ENCODE measurements around the gene C1orf53. TPM values are rescaled to one million over a fixed set of nuclear protein-coding genes. Genes with fewer than 3 reads are reported as not detected.

C1orf53 gene
- 8.5 and 10.1 TPM in 2 replicates for total RNA-seq (2016; rRNA removed; fragmentation: Illumina TruSeq; extraction: Trizol)
- 28.8 and 32.5 TPM in 2 replicates for total RNA-seq (2016; cell fraction: cytosol; rRNA removed; fragmentation: Illumina TruSeq; extraction: Trizol; ENCODE audit: low read depth)
- 9.8 and 11.1 TPM in 2 replicates for total RNA-seq (2016; cell fraction: insoluble cytoplasmic fraction; rRNA removed; fragmentation: Illumina TruSeq; extraction: Trizol)
- total RNA-seq (2016; cell fraction: membrane; rRNA removed; fragmentation: Illumina TruSeq; extraction: Trizol): 16.0 and 23.8 TPM in 2 replicates
- 2.7 and 4.2 TPM in 2 replicates for total RNA-seq (2016; cell fraction: nucleus; rRNA removed; fragmentation: Illumina TruSeq; extraction: Trizol)
- polyA plus RNA-seq (2011; rRNA removed): 4.7 and 5.8 TPM in 2 replicates
- polyA plus RNA-seq (2011; cell fraction: cytosol; rRNA removed): 3.7 and 6.1 TPM in 2 replicates
- 2.3 and 3.2 TPM in 2 replicates for polyA plus RNA-seq (2011; cell fraction: nucleus; rRNA removed)
- 1.9 and 5.4 TPM in 2 replicates for polyA plus RNA-seq (2012)
- 38.1 and 46.8 TPM in 2 replicates for polyA plus RNA-seq (2016; cell fraction: cytosol; fragmentation: Illumina TruSeq; extraction: Trizol; ENCODE audit: low read depth)
- 9.2 and 12.3 TPM in 2 replicates for polyA plus RNA-seq (2016; cell fraction: insoluble cytoplasmic fraction; fragmentation: Illumina TruSeq; extraction: Trizol; ENCODE audit: low read depth)
- polyA plus RNA-seq (2016; cell fraction: membrane; fragmentation: Illumina TruSeq; extraction: Trizol; ENCODE audit: low read depth): 19.3 and 20.6 TPM in 2 replicates
- polyA plus RNA-seq (2016; cell fraction: nucleus; fragmentation: Illumina TruSeq; extraction: Trizol; ENCODE audit: insufficient read depth, low read depth): 5.6 and 7.0 TPM in 2 replicates
- 2.6 TPM in 1 of 2 replicates, not detected in the other for polyA minus RNA-seq (2011; rRNA and poly(A)+ RNA removed; ENCODE audit: low replicate concordance)
- 1.6 and 2.0 TPM in 2 replicates for polyA minus RNA-seq (2011; cell fraction: cytosol; rRNA and poly(A)+ RNA removed)
- polyA minus RNA-seq (2011; cell fraction: nucleus; rRNA and poly(A)+ RNA removed): 1.2 TPM in 2 replicates
- percentile 61 among the genes with signal in this experiment for Bru-seq, nascent RNA
- BruChase-seq, experiment 1, labeled RNA remaining after a 6-hour chase: percentile 50 among the genes with signal in this experiment
- percentile 47 among the genes with signal in this experiment for BruChase-seq, experiment 2, labeled RNA remaining after a 2-hour chase
- long read RNA-seq, experiment 1, transcript C1orf53-201 (3 exons, 588 nt): major isoform, 20 of 20 reads
- long read RNA-seq, experiment 1, partial matches to known transcripts: 0 of 20 reads
- long read RNA-seq, experiment 1, other reads (novel, unspliced or antisense): 0 of 20 reads
- long read RNA-seq, experiment 2, transcript C1orf53-201 (3 exons, 588 nt): major isoform, 10 of 13 reads
- long read RNA-seq, experiment 2, partial matches to known transcripts: 1 of 13 reads
- long read RNA-seq, experiment 2, other reads (novel, unspliced or antisense): 2 of 13 reads

- in situ Hi-C loops (cut with HindIII; ENCODE audit: extremely low pct_ligation_motif_present, low pct_unique_long_range_greater_than_20kb): no loop called here
- no peaks in the 10 kb centered on the region; a peak in 1 of 5 replicates for H3K27me3 ChIP-seq (ENCODE audit: control insufficient read depth in 1 of 2, insufficient read depth in 2 of 2, low read length in 2 of 2)
- peak; percentile 98 for ATAC-seq
- H3K79me2 ChIP-seq (ENCODE audit: insufficient read depth, low read length): no peaks in the 10 kb centered on the region
- no peak for FAIRE-seq
- no peaks in the 10 kb centered on the region for H3K9me3 ChIP-seq (ENCODE audit: low read length)
- H3K4me2 ChIP-seq (ENCODE audit: low read depth, low read length): peak within 1 kb of the TSS; percentile 97
- peak within 1 kb of the TSS; percentile 92 for H3K9ac ChIP-seq (ENCODE audit: insufficient read depth, low read depth, low read length)
- POLR2A ChIA-PET: interaction anchor here (0.7 to 3.8 kb wide), 15 partner anchors 9 to 317 kb away, joined by 3 to 51 read pairs (median 4); partner anchors contain the start of genes DENND1B and LHX9
- H3K27ac ChIP-seq (ENCODE audit: extremely low read length, insufficient read depth, low read length): peak within 1 kb of the TSS; percentile 98
- intact Hi-C loops (cut with micrococcal nuclease; ENCODE audit: unreplicated experiment): loop anchor here (1.0 to 5.0 kb wide), 2 partner anchors 14 to 125 kb away; partner anchors contain the start of gene DENND1B
- H3K4me1 ChIP-seq (ENCODE audit: insufficient read depth, low read length): peaks cover 34% of the 10 kb centered on the region
- H4K20me1 ChIP-seq (ENCODE audit: insufficient read depth, low read length): no peaks in the 10 kb centered on the region
- peak within 1 kb of the TSS; percentile 86 for H2AFZ ChIP-seq (ENCODE audit: low read length)
- peak; percentile 71 for DNase-seq (ENCODE audit: low spot score)
- peak within 1 kb of the TSS; percentile 69 to 89 (median 81) for H3K4me3 ChIP-seq (replicated peaks in 1 of 3; ENCODE audit: insufficient read depth in 1 of 3, low read depth in 2 of 3, low read length in 3 of 3)
- CTCF ChIA-PET (ENCODE audit: low intra/inter-chr PET ratio, low total read pairs): no interaction called here
- H3K36me3 ChIP-seq (replicated peaks in 1 of 2; ENCODE audit: control insufficient read depth in 1 of 2, insufficient read depth in 2 of 2, low read length in 2 of 2): no peaks in the 10 kb centered on the region
- TSS peak; percentile 93 for BruUV-seq (replicated peaks)
- WGBS (ENCODE audit: low lambda C conversion rate): 0% methylated on average over 14 of the region's 90 CpGs
- peak; percentile 90 for TF ChIP-seq TBX2 (CRISPR knock-in tag; IDR thresholded peaks at IDR 0.05; ENCODE audit: borderline replicate concordance)
- TF ChIP-seq KAT8 (CRISPR knock-in tag; IDR thresholded peaks at IDR 0.05): peak; percentile 80; the same call in 1 of the 2 replicates
- TF ChIP-seq BHLHE40 (IDR thresholded peaks at IDR 0.05; ENCODE audit: low read length): no peak
- TF ChIP-seq, protein P1, sequence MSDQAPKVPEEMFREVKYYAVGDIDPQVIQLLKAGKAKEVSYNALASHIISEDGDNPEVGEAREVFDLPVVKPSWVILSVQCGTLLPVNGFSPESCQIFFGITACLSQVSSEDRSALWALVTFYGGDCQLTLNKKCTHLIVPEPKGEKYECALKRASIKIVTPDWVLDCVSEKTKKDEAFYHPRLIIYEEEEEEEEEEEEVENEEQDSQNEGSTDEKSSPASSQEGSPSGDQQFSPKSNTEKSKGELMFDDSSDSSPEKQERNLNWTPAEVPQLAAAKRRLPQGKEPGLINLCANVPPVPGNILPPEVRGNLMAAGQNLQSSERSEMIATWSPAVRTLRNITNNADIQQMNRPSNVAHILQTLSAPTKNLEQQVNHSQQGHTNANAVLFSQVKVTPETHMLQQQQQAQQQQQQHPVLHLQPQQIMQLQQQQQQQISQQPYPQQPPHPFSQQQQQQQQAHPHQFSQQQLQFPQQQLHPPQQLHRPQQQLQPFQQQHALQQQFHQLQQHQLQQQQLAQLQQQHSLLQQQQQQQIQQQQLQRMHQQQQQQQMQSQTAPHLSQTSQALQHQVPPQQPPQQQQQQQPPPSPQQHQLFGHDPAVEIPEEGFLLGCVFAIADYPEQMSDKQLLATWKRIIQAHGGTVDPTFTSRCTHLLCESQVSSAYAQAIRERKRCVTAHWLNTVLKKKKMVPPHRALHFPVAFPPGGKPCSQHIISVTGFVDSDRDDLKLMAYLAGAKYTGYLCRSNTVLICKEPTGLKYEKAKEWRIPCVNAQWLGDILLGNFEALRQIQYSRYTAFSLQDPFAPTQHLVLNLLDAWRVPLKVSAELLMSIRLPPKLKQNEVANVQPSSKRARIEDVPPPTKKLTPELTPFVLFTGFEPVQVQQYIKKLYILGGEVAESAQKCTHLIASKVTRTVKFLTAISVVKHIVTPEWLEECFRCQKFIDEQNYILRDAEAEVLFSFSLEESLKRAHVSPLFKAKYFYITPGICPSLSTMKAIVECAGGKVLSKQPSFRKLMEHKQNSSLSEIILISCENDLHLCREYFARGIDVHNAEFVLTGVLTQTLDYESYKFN (CRISPR knock-in tag; conservative IDR thresholded peaks at IDR 0.05): peak; percentile 43
- no peak for TF ChIP-seq MZF1 (CRISPR knock-in tag; IDR thresholded peaks at IDR 0.05; ENCODE audit: borderline replicate concordance)
- no peak for TF ChIP-seq ZNF326 (CRISPR knock-in tag; IDR thresholded peaks at IDR 0.05; ENCODE audit: borderline replicate concordance)
- TF ChIP-seq ELK4 (CRISPR knock-in tag; IDR thresholded peaks at IDR 0.05; ENCODE audit: borderline replicate concordance): peak; percentile 58; the same call in 1 of the 2 replicates
Observed at GRCh38 chr1:197902454-197903195, at the start of gene C1orf53. Gene C1orf53, plus strand, starts transcription at chr1:197902630. Its CDS starts 20 bp downstream, at chr1:197902650.

Data from HepG2 (cell line).